Activated CD8-positive, alpha-beta memory T cell treated with anti-CD3 and anti-CD28 coated beads for 1 hour (primary cell): ENCODE measurements around the gene NXNL2.

Experiments
- DNase-seq, 2 donors: peaks; one replicate each; pipeline ENCODE4 v3.0.0-alpha.2; 2020; ENCODE audit warnings: low read depth in 1 of 2; ENCODE audit errors: extremely low read depth in 1 of 2

The NXNL2 gene

GRCh38 chr9:88534456-88535225 lies at the start of gene NXNL2:
Gene NXNL2 (plus strand): TSS chr9:88535178. CDS start chr9:88535435, 257 bp downstream.
- DNase-seq: peak in 1 of 2 donors; percentile 20

GRCh38 chr9:88488166-88488565 lies 46.8 kb upstream of the NXNL2 start:
- DNase-seq: no peak

DNA sequence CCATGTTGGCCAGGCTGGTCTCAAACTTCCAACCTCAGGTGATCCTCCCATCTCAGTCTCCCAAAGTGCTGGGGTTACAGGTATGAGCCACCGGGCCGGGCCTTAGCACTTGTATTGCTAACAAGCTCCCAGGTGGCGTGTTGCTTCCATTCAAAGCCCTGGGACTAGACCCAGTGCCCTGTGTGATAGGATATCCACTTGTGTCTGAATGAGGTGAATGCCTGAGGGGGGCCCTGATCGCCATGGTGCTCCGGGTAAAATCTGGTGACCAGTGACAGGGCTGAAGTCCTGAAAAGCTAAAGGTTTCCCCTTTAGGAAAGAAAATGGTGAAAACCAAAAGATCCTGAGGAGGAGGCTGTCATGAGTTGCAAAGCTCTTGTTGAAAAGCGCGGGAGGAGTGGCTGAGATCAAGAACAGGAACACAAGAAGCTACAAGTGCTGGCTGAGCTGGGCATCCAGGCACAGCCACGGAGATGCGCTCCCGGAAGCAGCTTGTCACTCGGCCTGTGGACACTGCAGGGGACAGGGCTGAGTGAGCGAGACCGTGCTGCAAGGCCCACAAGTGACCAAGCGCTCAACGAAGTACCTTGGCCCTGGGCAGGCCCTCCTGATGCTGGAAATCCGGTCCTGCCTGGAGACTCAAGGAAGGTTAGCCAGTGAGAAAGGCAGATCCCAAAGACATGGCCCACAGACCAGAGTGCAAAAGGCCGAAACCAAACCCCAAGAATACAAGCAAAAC lies 39.8 kb upstream of the NXNL2 start:
- no peak for DNase-seq

DNA sequence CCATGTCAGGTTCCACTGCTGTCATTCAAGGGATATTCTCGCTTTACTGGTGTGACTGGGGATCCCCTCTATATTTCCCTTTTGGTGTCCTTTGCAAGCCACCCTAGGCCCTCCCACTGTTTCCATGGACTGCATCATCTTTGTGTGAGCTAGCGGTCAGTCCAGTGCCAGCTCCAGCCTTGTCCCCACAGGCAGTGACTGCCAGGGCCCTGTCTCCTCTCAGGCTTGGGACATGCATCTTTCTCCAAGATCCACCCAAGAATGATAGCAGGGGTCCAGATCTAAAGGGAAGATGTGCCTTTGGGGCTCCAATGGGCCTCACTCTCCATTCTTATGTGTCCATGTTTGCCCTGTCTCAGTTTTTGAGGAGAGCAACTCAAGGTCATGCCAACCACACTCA lies 37.8 kb upstream of the NXNL2 start:
- no peak for DNase-seq

GRCh38 chr9:88498880-88499279 lies 36.1 kb upstream of the NXNL2 start:
- DNase-seq: no peak

- no peak for DNase-seq
Observed at GRCh38 chr9:88501086-88501485, 33.9 kb upstream of the NXNL2 start.

DNA sequence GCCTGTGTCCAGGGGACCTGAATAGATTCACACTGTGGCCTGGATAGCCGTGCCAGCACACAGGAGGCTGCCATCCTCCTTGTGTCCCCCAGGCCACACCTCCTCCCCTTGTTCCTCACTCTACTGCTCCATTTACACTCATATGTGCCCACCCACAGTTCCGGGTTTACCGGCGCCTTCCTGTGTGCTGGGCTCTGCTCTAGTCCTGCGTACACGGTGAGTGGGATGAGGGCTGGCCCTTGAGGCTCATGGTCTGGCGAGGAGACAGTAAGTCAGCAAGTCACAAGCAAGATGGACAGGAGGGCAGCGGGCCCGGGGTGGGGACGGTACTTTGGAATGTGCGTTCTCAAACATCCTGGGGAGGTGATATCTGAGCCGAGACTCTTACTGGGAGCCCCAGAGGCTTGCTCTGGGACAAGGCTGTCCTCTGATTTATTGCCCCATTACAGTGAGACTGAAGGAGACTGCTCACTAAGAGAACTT lies 32.4 kb upstream of the NXNL2 start:
- no peak for DNase-seq

- no peak for DNase-seq
Observed at GRCh38 chr9:88503081-88503844, 31.7 kb upstream of the NXNL2 start.

- DNase-seq: no peak
Observed at GRCh38 chr9:88503845-88504764, 30.9 kb upstream of the NXNL2 start.

- no peak for DNase-seq
Observed at GRCh38 chr9:88508326-88508725, 26.7 kb upstream of the NXNL2 start.

- no peak for DNase-seq
Observed at GRCh38 chr9:88511906-88512305, 23.1 kb upstream of the NXNL2 start.

- no peak for DNase-seq
Observed at GRCh38 chr9:88514247-88514646, 20.7 kb upstream of the NXNL2 start.

- DNase-seq: no peak
Observed at GRCh38 chr9:88521308-88521707, 13.7 kb upstream of the NXNL2 start.

DNA sequence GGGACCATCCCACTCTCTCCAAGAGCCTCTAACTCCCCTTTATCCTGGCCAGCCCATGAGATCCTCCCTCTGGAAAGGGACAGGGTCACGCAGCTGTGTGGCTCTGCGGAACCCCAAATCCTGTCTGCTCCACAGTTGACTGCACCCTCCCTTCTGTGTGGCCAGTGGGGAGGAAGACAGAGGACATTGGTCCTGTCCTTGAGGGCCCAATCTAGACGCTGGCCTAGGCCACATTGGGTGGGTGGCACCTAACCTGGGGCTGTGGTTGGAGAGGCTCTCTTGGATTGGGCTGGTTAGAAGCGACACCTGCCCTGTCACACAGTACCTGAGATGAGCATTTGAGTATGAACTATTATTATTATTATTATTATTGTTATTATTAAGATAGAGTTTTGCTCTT lies 12.6 kb upstream of the NXNL2 start:
- DNase-seq: no peak

DNA sequence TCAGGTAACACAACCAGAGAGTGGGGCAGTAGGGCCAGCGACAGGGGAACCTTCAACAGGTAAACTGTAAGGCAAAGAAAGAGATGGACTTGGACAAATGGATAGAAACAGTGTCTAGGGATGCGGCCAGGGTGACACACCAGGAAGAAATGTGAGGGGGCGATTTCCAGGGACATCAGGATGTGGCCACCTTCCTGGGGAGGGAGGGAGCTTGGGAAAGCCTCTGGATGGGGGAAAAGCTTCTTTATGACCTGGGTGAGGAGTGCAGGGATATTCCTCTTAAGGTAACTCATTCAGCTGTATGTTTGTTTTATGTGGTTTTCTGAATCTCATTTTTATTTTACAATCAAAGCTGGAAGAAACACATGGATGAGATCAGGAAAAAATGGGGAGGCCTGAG lies 11.9 kb upstream of the NXNL2 start:
- no peak for DNase-seq

DNA sequence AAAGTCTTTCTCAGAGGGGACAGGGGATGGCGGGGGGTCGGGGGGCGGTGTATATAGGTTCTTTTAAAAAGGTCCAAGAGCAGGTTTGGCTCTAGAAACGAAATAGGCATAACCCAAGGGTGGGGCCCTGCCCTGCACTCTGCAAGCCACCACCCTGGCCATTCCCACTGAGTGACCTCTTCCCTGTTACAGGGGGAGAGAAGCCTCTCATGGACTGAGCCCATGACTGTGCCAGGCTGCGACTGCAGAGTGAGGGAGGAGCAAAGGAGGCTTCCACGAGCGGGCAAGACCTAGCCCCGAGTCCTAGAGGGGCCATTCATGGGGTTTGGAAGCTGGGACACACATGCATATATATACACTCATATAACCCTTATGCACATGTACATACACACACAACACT lies 10.1 kb upstream of the NXNL2 start:
- no peak for DNase-seq

DNA sequence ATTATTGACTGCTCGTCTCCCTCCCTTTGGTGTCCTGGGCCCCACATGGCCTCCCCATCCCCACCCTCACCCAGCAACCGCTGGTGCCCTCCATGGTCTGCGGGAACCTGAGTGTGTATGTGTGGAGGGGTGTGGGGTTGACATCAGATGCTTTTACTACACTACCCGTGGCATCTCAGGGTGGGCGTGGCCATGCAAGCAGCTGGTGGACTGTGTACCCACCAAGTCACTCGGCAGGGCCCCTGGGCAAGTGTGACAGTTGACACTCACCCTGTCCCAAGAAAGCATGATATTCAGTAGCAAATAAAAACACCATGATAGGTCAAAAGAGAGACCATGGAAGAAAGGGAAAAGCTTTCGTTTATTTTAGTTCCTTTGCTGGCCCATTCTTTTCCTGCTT lies 7.4 kb upstream of the NXNL2 start:
- DNase-seq: no peak

DNA sequence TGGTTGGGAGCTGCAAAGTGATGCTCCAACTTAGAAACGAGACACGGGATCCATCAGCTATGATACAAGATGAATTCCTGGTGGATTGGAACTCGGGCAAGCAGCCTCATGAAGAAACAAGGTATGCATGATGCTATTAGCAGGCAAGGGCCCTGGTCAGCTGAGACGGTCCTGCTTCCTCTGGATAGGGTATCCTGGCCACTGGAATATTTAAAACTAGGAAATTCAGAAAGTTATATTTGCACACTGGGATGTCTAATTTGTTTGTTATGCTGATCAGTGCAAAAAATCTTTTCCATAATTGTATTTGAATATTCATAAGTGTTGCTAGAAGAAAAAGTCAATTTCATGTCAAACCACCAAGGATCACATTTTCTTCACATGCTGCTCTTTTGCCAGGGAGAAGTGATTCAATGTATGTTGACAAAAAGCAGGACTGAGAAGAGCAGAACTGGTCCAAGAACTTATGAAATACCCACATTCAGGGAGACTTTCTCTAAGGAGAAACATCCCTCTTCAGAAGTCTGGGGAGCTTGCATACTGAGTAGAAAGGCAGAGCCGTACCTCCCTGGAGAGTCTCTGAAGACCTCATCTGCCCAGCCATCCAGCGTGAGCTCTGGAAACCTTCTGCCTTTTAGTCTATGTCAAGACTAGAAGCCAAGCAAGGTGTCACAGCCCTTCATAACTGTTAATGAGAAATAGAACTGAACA lies 6.7 kb upstream of the NXNL2 start:
- DNase-seq: no peak

DNA sequence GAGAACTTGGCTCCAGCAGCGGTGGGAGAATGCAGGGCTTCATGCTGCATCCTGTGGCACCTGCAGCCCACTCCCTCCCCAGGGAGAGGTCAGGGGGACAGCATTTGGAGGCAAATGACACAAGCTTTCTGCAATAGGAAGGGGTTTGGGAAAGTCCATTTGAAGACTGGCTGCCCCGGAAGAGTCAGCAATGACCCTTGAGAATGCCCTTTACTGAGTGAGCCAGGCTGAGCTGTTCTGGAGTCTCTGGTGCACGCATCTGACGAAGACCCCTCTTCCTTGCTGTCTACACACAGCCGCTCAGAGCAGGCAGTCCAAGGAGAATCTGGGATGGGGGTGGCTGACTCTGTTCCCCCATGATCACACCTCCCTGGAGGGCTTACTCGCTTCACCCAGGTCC lies 5.5 kb upstream of the NXNL2 start:
- DNase-seq: no peak

GRCh38 chr9:88530051-88530450 lies 4.9 kb upstream of the NXNL2 start:
- no peak for DNase-seq
